HG03135 (cell line): ENCODE data around the gene SACM1L.
"Not testable (repeated sequence)": the region's sequence is repeated elsewhere in the genome, so short reads cannot be mapped to it uniquely, and the experiment has no call there.

Source experiments
- ATAC-seq: cut with Tn5 transposase; IDR thresholded peaks from one replicate; pipeline ENCODE4 v1.9.1; 2021; ENCODE audit warnings: mild to moderate bottlenecking, moderate library complexity; ENCODE audit not compliant: unreplicated experiment

The SACM1L gene

DNA sequence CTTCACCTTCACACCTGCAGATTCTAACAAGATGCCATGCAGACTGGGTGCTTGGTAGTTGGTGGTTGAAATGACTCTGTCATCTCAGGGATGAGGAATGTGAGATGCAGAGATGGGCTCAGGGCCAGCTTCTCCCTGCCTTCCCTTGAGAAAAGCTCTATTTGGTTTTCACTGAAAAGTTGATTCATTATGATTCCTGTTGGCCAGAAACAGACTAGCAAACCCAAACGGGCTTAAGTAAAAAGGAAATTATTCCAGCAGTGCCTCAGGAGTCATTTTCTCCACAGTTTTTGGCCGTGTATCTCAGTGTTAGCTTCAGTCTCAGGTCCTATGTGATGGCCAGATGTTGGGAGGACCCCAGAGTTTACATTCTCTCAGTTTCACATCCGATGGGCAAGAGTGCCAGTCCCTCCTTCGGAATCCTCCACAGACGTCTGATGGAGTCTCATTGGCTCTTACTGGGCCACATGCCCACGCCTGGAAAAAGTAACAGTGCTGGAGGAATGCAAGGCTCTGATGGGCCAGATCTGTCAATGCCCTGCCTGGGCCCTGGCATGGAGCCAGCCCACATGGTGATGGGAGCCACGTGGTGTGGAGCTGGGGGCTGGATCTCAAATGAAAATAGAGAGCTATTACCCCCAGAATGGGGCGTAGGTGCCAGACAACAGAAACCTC is 22.3 kb upstream of the SACM1L start:
- no peak for ATAC-seq

DNA sequence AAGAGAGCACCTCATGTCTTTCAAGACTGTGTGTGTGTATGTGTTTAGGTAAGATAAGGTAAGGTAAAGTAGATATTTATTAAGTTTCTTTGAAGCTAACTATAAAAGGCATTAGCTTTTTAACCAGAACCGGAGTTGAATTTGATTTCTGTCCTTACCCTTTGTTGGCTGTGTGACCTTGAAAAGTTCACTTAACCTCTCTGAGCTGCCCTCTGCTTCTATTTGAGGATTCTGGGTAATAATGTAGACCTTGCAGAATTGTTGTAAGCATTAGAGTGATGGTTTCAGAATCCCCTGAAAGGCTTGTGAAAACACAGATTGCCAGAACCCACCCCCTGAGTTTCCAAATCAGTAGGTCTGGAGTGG is 21.6 kb upstream of the SACM1L start:
- ATAC-seq: no peak

DNA sequence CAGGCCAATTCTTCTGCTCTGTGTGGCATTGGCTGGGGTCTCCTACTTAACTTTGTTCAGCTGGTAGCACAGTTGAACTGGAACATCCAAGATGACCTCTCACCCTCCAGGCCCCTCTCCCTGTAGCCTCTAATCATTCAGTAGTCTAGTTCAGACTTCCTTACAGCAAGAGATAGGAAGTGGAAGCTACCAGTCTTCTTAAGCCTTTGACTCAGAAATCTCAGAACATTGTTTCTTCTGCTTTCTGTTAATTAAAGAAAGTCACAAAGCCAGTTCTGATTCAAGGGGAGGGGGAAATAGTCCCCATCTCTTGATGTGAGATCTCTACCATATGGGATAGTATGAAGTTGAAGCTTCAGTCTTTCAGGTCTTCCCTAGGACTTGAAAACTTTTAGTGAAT is 18.8 kb upstream of the SACM1L start:
- ATAC-seq: no peak

DNA sequence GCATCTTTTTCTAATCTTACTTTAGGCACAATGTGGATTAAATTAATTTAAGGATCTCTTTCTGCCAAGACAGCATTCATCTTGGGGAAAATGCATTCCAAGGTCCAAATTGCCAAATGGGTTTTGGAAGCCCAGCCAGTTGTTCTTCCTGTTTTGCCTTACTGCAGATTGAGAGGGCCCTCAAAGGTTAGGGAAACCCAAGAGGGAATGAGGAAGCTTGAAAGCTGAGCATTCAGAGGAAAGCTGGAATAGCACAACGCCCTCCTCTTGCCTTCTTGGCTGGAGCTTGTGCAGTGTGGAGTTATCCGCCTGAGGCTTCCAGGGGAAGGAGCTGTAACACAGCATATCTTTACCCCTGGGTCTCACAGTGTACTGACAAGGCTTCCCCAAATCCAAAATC is 18.2 kb upstream of the SACM1L start:
- no peak for ATAC-seq

DNA sequence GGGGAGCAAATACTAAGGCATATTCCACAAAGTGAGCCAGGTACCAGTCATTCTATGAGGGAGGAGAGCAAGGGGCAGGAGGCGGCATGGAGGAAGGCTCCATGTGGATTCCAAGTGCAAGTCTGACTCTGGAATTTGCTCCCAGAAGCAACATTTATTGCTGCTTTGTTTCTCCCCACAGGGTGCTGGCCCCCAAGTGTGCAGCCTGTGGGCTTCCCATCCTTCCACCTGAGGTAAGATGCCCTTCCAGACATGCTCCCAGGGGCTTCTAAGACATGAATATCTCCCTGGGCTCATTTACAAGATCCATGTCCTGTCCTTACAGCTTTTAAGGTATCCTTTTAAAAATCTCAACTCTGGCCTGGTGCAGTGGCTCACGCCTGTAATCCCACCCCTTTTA is 15.9 kb upstream of the SACM1L start:
- no peak for ATAC-seq

DNA sequence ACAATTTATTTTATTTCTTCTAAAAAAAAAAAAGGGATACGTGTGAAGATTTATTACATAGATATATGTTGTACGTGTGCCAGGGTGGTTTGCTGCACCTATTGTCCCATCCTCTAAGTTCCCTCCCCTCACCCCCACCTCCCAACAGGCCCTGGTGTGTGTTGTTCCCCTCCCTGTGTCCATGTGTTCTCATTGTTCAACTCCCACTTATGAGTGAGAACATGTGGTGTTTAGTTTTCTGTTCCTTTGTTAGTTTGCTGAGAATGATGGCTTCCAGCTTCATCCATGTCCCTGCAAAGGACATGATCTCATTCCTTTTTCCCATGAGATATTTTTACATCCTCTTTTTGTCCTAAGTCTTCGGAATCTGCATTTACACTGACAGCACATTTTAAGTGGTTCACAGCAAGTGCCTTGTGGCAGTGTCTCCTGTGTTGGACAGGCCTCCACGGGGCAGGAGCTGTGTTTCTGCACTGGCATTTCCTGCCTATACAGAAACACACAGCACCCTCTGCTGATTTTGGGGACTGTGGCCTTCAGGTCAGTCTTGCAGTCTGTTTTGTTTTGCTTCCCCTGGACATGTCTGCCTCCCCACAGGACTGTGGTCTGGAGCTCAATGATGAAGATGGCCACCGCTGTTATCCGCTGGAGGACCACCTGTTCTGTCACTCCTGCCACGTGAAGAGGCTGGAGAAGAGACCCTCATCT is 12.7 kb upstream of the SACM1L start:
- no peak for ATAC-seq

DNA sequence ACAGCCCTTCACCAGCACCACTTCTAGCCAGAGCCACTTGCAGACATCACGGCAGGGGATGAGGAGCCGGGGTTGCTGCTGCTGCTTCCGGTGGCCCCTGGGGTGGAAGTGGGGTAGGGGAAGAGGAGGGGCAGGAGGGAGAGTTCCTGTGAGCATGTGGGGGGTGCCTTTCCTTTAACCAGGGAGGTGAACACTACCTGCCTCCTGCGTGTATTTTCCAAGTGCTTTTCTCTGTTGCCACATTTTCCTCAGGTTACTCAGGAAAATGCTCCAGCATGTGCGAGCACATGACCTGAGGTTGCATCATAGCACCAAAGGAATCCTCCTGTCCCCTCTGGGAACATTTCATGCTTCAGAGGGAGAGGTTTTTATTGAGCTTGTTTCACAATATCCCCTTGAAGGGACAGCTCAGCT is 12.2 kb upstream of the SACM1L start:
- no peak for ATAC-seq

DNA sequence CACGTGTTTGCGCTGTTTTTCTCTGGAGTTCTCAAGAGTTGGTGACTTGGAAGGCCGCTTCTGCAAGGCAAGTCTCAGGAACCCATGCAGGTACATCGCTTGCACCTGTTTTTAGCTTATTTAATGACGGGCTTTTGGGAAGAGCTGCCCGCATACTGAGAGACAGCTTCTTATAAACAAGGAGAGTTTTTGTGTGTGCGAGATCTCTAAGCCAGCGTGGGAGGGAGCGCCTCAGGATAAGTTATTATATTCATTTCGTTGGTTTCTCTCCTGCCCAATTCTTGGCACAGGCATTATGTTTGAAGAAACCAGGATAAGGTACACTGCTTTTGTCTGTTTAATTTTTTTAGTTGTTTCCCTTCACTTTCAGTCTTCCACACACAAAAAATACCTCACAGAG is 11.4 kb upstream of the SACM1L start:
- ATAC-seq: no peak

DNA sequence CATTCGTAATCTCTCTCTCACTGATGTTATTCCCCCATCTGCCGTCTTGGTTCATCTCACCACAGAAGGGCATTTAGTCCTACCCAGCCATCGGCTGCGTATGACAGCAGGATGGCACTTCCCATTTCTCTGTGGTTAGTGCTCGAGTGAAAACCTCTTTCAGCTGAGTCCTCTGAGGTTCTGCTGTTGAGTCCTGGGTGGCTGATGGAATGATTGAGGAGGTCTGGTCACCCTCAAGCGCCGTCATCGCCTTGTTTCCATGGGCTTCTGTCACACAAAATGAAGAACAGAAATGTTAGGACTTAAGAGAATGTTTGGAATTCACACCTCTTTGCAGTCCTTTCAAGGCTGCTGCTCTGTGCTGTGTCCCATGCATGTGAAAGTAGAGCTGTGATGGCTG is 9.4 kb upstream of the SACM1L start:
- ATAC-seq: no peak

DNA sequence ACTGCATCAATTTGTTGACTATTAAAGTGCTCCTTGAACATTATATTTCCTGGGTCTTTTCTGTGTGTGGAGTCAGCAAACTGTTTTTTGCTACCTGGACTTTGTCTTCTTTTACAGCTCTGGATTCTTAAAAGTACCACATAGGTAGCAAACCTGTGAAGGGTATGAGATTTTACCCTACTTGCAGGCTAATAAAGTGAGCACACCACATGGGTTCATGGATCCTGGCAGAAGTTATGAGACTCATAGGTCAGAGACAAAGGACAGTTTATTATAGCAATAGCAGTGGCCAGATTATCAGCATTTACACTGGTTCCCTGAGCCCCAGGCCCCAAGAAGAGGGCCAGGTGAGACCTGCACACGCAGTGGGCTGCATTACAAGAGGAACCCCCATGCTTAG is 8.0 kb upstream of the SACM1L start:
- no peak for ATAC-seq

DNA sequence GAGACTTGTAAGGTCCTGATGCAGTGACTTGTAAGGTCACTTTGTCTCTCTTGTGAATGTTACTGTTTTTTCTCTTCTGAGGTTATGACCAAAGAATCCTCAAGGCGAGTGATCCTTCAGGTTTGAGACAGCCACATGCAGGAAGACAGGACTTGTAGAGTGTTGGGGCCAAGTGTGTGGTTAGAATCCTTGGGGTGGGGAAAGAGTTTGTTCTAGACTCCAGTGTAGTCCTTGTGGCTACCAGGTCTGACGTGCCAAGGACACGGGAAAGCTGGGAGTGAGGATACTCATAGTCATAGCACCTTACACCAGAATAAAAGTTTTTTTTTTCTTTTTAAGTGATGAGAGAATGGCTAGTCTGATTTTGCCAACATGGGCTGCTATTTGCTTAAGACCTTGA is 7.3 kb upstream of the SACM1L start:
- ATAC-seq: no peak

DNA sequence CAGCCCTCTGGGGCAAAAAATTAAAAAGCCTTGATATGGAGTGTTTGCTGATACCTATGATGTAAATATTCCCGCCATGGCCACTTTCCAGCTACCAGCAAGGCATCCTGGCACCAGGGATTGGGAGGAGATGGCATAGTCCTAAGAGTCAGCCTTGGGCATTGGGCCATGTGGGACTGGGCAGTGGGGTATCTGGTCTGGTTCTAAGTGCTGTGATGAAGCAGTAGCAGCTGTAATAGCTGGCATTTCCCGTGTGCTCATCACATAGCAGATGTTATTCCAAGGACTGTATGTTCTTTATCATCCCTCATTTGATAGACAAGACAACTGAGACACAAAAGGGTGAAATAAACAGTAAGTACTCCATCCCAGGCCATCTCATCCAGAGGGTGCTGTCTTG is 6.9 kb upstream of the SACM1L start:
- ATAC-seq: no peak

DNA sequence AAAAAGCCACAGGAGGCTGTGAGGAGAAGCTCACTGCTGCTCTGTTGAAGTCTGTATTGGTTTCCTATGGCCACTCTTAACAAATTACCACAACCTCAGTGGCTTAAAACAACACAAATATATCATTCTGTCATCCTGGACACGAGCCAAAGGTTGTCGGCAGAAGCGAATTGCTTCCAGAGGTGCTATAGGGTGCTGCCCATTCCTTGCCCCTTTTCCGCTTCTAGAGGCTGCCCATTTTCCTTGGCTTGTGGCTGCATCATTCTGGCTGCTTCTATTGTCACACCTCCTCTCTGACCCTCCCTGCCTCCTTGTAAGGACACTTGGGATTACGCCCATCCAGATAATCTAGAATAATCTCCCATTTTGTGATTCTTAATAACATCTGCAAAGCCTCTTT is 6.4 kb upstream of the SACM1L start:
- ATAC-seq: no peak

DNA sequence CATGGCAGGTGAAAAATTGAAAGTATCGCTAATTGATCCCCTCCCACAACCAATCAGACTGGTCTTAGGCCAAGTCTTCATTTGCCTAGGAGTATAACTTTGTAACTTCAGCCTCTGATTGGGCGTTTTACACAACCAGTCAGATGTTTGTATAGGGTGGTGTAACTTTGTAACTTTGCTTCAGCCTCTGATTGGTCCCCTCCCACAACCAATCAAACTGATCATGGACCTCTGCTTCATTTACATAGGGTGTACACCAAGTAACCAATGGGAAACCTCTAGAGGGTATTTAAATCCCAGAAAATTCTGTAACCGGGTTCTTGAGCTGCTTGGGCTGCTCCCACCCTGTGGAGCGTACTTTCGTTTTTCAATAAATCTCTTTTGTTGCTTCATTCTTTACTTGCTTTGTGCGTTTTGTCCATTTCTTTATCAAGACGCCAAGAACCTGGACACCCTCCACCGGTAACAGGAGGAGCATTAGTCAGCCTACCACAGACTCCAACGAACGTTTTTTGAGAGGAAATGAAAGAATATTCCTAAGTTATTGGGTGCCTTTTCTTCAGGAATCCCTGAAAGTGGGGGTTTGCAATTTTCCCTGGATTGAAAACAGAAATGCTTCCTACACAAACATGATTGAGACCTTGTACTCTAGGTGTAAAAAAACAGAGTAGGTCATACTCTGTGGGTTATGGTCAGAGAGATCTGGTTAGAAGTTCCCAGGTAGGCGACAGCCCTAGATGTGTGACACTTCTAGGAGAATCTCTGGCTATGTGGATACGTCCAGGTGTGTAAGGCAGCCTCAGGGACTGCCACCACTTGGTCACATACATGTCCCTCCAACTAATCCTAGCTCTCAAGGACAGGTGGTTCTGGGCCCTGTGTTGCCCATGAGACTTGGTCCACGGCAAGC is 5.5 kb upstream of the SACM1L start:
- no peak for ATAC-seq

DNA sequence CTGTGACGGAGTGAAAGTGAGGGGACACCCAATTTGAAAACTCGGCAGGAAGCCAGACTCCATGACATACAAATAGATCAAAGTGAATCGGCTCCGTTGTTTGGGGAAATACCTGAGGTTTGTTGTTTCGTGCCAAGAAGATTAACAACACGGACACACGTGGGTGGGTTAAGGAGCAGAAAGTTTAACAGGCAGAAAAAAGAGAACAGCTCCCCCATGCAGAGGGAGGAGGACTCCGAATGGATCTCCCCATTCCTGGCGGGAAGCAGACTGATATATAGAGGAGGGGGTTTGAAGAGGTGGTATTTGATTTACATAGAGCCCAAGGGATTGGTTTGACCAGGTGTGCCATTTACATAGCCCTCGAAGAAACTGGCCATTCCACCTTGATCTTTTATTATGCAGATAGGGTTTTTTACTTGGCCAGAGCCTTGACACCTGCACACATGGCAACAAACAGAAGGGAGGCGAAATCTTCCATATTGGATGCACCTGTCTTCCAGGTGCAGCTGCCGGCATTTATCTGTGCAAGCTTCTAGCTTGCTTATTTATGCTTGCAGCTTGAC is 4.8 kb upstream of the SACM1L start:
- ATAC-seq: no peak

DNA sequence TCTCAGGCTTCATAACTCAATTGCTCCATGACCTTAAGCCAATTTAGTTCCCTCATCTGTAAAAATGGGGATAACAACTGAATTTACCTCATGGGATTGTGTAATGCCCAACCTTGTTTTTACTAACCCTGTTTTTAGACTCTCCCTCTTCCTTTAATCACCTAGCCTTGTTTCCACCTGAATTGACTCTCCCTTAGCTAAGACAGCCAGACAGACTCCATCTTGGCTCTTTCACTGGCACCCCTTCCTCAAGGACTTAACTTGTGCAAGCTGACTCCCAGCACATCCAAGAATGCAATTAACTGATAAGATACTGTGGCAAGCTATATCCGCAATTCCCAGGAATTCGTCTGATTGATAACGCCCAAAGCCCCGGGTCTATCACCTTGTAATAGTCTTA is 3.5 kb upstream of the SACM1L start:
- ATAC-seq: not testable (repeated sequence)

DNA sequence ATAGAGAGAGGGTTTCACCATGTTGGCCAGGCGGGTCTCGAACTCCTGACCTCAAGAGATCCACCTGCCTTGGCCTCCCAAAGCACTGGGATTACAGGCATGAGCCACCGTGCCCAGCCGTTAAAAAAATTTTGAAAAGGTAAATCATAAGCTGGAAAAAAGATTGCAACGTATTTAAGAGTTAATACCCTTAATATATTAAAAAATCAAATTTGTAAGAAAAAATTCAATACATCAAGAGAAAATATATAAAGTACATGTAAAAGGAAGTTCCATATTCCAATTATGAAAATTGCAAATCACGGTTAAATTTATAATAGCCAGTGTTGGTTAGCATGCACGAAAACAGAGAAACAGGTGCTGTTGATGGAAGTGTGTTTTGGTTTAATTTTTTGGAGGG is 2.3 kb upstream of the SACM1L start:
- ATAC-seq: no peak

DNA sequence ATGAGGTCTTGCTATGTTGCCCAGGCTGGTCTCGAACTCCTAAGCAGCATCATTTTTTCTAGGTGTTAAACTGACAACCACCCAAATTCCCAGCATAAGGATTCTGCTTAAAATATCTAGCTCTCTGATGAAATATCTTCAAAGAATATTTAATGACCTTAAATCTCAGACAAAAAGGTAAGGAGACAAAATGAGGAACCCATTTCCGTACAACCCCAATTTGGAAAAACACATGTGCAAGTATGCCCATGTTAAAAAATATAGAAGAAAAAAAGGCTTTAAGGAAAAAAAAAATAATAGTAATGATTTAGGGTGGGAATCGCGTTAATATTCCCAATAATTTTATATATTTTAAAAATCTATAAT is 1.4 kb upstream of the SACM1L start:
- no peak for ATAC-seq

DNA sequence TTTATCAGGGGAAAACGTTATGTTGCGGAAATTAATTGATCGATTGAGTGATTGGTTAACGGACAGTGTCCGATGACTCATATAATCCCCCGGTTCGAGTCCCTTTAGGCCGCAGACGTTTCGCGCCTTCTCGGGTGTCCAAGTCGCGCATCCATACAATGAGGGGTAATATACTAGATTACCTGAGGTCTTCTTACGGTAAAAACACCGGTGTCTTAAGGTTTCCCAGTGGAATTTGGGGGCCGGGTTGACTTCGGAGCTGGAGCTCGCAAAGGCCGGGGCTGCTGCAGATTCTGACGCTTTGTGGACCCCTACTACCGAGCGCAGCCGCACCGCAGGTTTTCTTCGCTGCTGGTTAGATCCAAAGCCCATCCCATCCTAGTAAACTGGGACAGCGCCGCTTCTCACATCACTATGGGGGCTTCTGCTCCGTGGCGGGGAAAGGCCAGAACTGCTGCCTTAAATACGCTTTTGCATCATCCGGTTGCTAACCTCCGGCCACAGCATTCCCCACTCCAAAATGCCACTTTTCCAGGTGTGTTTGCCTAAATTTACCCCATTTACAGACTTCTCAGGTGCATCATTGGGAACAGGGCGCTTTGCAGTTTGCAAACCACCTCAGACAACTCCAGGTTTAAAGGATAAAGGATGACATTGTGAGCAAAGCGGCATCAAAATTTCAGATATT is 858 bp upstream of the SACM1L start:
- ATAC-seq: no peak

DNA sequence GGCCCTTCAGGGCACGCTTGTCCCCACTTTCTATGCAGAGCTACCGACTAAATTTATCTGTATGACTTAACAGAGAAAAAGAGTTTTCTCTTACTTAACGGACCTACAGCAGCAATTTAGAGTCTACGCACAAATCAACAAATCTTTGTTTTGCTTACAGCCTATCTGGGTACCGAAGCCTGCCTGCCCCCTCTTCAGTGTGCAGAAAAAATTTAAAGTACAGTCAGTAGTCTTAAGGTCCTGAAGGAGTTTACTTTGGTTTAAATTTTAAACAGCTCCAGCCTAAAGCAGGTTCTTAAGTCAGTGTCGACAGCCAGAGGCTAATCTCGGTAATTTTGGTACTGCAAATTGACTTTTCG is 570 bp downstream of the SACM1L start:
- no peak for ATAC-seq

DNA sequence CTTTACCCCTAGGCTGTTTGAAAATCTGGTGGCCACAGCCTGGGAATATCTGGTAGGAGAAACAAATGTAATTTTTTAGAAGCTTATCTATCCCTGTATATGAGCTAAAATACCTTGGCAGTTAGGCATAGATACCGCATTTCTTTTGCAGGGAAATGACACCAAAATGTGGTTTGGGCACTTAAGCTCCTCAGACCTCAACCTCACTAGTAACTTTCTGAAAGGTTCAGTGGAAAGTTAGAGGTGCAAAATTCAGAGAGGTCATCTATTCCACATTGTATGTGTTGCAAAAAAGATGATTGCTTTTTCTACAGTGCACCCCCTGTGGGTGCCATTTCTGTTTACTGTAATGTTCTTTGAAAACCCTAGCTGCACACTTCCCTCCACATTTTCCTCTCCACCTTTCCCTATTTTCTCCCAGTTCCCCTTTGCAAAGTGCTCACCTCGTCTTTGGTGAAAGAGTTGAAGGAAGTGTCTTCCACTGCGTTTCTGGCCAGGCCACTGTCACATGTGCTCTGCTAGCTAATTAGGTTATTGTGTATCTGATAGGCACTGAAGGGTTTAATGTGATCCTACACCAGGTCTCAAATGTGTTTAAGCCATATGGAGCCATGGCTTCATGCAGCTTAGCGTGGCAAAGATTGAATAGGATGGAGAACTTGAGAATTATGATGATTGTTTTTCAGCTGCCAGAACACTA is 1.3 kb downstream of the SACM1L start:
- no peak for ATAC-seq
